Thoracic aorta (tissue), 2 donors: ENCODE measurements around the gene KRTAP23-1. TPM values are rescaled to one million over a fixed set of nuclear protein-coding genes. Genes with fewer than 3 reads are reported as not detected.
A peak's percentile ranks its signal among the peaks of the same experiment; 100 is the strongest.

Source experiments
- ATAC-seq: fragments of 150-250 bp; one replicate; pipeline ENCODE4 v1.8.0; 2017; ENCODE audit warnings: low read depth; ENCODE audit not compliant: insufficient number of reproducible peaks, low FRiP score
- DNase-seq: peaks from one replicate; pipeline ENCODE4 v3.0.0-alpha.2; 2020; ENCODE audit warnings: low spot score
- H3K27ac ChIP-seq, 2 donors: fragments of 200-600 bp; sonication (generic); 1 replicate in 1 of 2; 2 replicates in 1 of 2; pipeline ENCODE4 v1.5.1; 2016; ENCODE audit warnings: mild to moderate bottlenecking in 2 of 2, moderate library complexity in 2 of 2
- H3K27me3 ChIP-seq: fragments of 200-600 bp; sonication (generic); replicated peaks from 2 replicates; pipeline ENCODE4 v1.6.0; 2016; ENCODE audit warnings: mild to moderate bottlenecking; ENCODE audit not compliant: insufficient read depth
- H3K36me3 ChIP-seq: fragments of 200-600 bp; sonication (generic); one replicate; pipeline ENCODE4 v1.5.1; 2016
- H3K4me1 ChIP-seq, 2 donors: fragments of 200-600 bp; sonication (generic); 1 replicate in 1 of 2; 2 replicates in 1 of 2; pipeline versions ENCODE4 v1.5.1 to v1.6.0; 2016; ENCODE audit warnings: low read depth in 2 of 2, mild to moderate bottlenecking in 1 of 2; ENCODE audit not compliant: control insufficient read depth in 1 of 2
- H3K4me3 ChIP-seq: fragments of 200-600 bp; sonication (generic); 2 replicates; pipeline ENCODE4 v1.5.1; 2016; ENCODE audit warnings: mild to moderate bottlenecking
- H3K9me3 ChIP-seq: fragments of 200-600 bp; sonication (generic); 2 replicates; pipeline ENCODE4 v1.5.1; 2016
- total RNA-seq, 2 donors: library from RNA; depleted of rRNA; stranded (reverse); fragments of >200 nt; gene quantifications; one replicate each; pipeline versions ENCODE4 v1.1.0 to v1.2.3, GENCODE V29; 2016
- TF ChIP-seq, protein P1 (sequence below): fragments of 200-600 bp; sonication (generic); IDR thresholded peaks from one replicate; pipeline ENCODE4 v1.5.1; 2019; ENCODE audit warnings: antibody characterized with exemption

The KRTAP23-1 gene
- total RNA-seq, 2 donors from 2014 or later: not detected

DNA sequence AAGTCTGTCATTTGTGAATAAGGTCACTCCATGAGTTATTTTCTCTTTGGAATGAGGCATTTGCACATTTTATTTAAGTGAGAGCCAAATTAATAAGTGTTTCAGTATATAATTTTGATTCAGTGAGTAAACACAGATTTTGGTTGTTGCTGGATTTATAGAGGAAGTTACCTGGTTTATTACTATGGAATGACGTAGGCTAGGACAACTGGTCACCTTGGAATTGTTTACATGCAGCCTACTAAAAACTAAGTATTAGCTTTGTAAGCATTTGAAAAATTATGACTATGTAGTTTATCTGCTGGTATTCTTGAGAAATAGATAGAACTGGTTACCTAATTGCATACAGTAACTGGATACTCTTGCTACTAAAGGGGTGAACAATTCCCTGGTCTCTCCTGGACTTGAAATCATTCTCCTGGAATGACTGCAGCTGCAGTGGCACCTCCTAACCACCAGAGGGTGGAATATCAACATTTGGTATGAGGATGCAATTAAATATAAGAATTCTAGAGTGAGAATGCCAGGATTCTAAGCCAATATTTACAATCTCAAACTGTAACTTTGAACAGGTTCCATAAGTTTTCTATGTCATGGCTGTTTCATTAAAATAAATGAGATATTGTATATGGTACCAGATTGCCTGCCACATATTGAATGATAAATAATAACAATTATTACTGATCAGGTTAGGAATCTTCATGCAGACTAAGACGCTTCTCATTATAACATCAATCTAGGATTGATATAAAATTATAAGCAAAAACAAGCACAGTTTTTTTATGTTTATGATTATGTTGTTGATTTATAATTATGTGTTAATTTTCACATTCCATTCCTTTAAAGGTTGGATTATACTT, 7.5 kb downstream of the KRTAP23-1 start:
- Histone ChIP-seq H3K36me3 (no peaks in the 10 kb centered on the region), H3K27ac (no peak overlapping the region), H3K9me3 (no peaks in the 10 kb centered on the region), H3K27me3 (no peaks in the 10 kb centered on the region), H3K4me3 (no peak overlapping the region), H3K4me1 (no peaks in the 10 kb centered on the region)
- ATAC-seq (no peak), DNase-seq (no peak)
- TF ChIP-seq, protein P1, sequence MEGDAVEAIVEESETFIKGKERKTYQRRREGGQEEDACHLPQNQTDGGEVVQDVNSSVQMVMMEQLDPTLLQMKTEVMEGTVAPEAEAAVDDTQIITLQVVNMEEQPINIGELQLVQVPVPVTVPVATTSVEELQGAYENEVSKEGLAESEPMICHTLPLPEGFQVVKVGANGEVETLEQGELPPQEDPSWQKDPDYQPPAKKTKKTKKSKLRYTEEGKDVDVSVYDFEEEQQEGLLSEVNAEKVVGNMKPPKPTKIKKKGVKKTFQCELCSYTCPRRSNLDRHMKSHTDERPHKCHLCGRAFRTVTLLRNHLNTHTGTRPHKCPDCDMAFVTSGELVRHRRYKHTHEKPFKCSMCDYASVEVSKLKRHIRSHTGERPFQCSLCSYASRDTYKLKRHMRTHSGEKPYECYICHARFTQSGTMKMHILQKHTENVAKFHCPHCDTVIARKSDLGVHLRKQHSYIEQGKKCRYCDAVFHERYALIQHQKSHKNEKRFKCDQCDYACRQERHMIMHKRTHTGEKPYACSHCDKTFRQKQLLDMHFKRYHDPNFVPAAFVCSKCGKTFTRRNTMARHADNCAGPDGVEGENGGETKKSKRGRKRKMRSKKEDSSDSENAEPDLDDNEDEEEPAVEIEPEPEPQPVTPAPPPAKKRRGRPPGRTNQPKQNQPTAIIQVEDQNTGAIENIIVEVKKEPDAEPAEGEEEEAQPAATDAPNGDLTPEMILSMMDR: peak; percentile 64

DNA sequence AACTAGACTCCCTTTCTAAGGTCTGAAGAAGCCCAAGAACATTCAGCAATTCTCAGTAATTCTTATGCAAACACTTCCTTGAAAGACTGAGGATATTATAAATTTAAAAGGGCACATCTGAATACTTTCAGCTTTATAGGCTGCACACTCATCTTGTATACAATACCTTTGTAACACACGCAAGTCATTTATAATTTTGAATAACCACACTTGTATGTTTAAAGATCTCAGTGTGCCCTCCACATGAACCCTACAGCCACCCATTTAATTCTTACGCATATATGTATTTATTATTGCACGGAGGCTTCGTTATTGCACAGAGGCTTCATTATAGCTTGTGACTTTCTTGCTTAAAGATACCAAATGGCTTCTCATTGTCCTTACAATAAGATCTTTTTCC, 9.7 kb downstream of the KRTAP23-1 start:
- H3K27ac ChIP-seq: no peak overlapping the region
- no peaks in the 10 kb centered on the region for H3K9me3 ChIP-seq
- H3K36me3 ChIP-seq: no peaks in the 10 kb centered on the region
- DNase-seq (no peak), ATAC-seq (no peak)
- no peaks in the 10 kb centered on the region for H3K4me1 ChIP-seq
- TF ChIP-seq, protein P1: no peak
- H3K4me3 ChIP-seq: no peak overlapping the region
- H3K27me3 ChIP-seq: no peaks in the 10 kb centered on the region

DNA sequence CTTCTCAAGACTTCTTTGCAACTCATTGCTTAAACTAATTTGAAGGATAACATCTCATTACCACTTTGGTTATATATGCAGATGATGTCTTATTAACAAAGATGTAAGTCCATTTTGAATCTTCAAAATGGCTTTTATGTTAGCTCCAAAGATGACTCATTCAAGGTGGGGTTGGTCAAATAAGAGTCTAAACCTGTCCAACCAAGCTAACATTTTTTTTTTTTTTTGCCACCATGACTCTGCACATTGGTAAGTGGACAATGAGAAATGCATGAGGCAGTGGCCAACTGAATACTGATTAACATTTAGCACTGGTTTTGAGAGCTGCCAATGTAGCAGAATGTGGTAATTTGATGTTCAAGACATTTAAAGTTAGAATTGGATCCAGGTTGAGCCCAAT, 10.6 kb downstream of the KRTAP23-1 start:
- ATAC-seq (no peak), DNase-seq (no peak)
- H3K4me1 ChIP-seq: no peaks in the 10 kb centered on the region
- H3K36me3 ChIP-seq: no peaks in the 10 kb centered on the region
- no peak overlapping the region for H3K27ac ChIP-seq
- H3K4me3 ChIP-seq: no peak overlapping the region
- TF ChIP-seq, protein P1: no peak
- no peaks in the 10 kb centered on the region for H3K27me3 ChIP-seq
- no peaks in the 10 kb centered on the region for H3K9me3 ChIP-seq

DNA sequence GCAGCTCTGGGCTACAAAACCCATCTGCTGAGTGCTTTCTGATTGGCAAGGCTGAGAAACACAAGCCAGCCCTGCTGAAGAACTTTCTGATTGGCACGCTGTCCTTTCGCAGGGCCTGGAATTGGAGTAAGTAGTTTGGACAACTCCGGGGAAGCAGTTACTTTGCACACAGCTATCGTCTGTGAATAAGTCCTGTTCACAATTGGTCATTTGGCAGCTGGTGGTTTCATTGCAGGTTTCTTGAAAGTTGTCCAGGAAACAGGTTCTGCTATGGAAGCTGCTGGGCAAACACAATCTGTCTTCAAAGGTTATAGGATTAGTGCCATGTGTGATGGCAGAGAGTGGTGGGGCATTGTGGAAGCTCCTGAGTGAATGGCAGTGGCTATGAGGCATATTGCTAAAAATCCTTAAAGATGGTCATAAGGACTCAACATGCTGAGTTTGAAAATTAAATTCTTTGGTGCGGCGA, 11.1 kb downstream of the KRTAP23-1 start, which contains the start of gene KRTAP27-1:
TSS of gene KRTAP27-1 (minus strand) at position 419 of the 469 bp plus-strand sequence. CDS start at position 393, 26 bp downstream.
- no peak within 1 kb of the TSS for H3K27ac ChIP-seq
- no peaks in the 10 kb centered on the region for H3K9me3 ChIP-seq
- no peaks in the 10 kb centered on the region for H3K27me3 ChIP-seq
- DNase-seq: no peak
- H3K4me1 ChIP-seq: no peaks in the 10 kb centered on the region
- no peak for ATAC-seq
- TF ChIP-seq, protein P1: no peak
- H3K36me3 ChIP-seq: no peaks in the 10 kb centered on the region
- H3K4me3 ChIP-seq: no peak within 1 kb of the TSS

DNA sequence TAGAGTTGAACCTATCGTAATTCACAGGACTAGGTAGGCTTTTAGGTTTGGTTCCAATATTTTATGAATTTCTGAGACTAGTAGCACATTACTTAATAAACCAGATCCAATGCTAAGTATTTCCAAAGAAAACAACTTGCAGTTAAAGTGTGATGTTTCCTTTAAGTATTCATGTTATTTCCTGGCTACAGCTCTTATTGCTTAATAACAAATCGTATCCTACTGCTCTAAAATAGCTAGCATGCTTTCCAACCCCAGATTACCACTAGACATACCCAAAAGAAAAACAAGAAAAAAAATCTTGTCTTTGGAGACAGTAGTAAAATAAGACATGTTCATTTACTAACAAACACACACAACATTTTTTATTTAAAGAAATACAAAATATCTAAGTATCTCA, 11.8 kb downstream of the KRTAP23-1 start:
- ATAC-seq (no peak), DNase-seq (no peak)
- Histone ChIP-seq H3K27me3 (no peaks in the 10 kb centered on the region), H3K4me1 (no peaks in the 10 kb centered on the region), H3K27ac (no peak overlapping the region), H3K36me3 (no peaks in the 10 kb centered on the region), H3K9me3 (no peaks in the 10 kb centered on the region), H3K4me3 (no peak overlapping the region)
- TF ChIP-seq, protein P1: no peak
